Esophagus muscularis mucosa (tissue), 4 donors: ENCODE data around the gene ANTKMT. TPM values are rescaled to one million over a fixed set of nuclear protein-coding genes. Genes with fewer than 3 reads are reported as not detected.
A peak's percentile ranks its signal among the peaks of the same experiment; 100 is the strongest.

Source experiments
- DNase-seq: peaks from one replicate; pipeline ENCODE4 v3.0.0-alpha.2; 2017; ENCODE audit errors: extremely low spot score
- H3K27ac ChIP-seq, 4 donors: fragments of 200-600 bp; sonication (generic); replicated peaks in 1 of 4; 1 replicate in 3 of 4; 2 replicates in 1 of 4; pipeline ENCODE4 v1.5.1; 2016 to 2019; ENCODE audit warnings: mild to moderate bottlenecking in 1 of 4
- H3K27me3 ChIP-seq, 4 donors: fragments of 200-600 bp; sonication (generic); one replicate each; pipeline versions ENCODE4 v1.5.1 to v1.6.0; 2016 to 2019
- H3K36me3 ChIP-seq, 4 donors: fragments of 200-600 bp; sonication (generic); one replicate each; pipeline ENCODE4 v1.5.1; 2016 to 2019
- H3K4me1 ChIP-seq, 4 donors: fragments of 200-600 bp; sonication (generic); one replicate each; pipeline ENCODE4 v1.5.1; 2016 to 2019
- H3K4me3 ChIP-seq, 4 donors: fragments of 200-600 bp; sonication (generic); 1 replicate in 2 of 4; 2 replicates in 2 of 4; pipeline ENCODE4 v1.5.1; 2016 to 2019; ENCODE audit warnings: mild to moderate bottlenecking in 4 of 4, moderate library complexity in 1 of 4
- H3K9me3 ChIP-seq, 4 donors: fragments of 200-600 bp; sonication (generic); 1 replicate in 3 of 4; 2 replicates in 1 of 4; pipeline ENCODE4 v1.5.1; 2016 to 2019
- EP300 ChIP-seq: sonication (generic); formaldehyde crosslinking; IDR thresholded peaks from one replicate; pipeline ENCODE4 v1.6.1; 2017; ENCODE audit warnings: antibody characterized with exemption
- POLR2A ChIP-seq: fragments of 450-650 bp; IDR thresholded peaks from one replicate; pipeline ENCODE4 v1.6.1; 2017; ENCODE audit warnings: antibody characterized with exemption, moderate library complexity, mild to moderate bottlenecking, low read depth
- POLR2AphosphoS5 ChIP-seq, 2 donors: sonication (generic); formaldehyde crosslinking; IDR thresholded peaks; one replicate each; pipeline ENCODE4 v1.6.1; 2017; ENCODE audit warnings: antibody characterized with exemption in 2 of 2
- WGBS: methylation state at CpG from one replicate; pipeline ENCODE4 v1.1.5; 2018; 5-methylcytosine and 5-hydroxymethylcytosine counted together
- intact Hi-C: fragments of 100-400 bp; cut with DNase I; formaldehyde crosslinking; loops from one replicate; pipeline ENCODE4 v1.15.1; 2023
- total RNA-seq, 4 donors: library from RNA; depleted of rRNA; stranded (reverse); fragments of >200 nt; gene quantifications; one replicate each; pipeline versions ENCODE4 v1.1.0 to v1.2.1, GENCODE V29; 2016
- TF ChIP-seq, protein P1 (sequence below), 3 experiments: fragments of 200-600 bp in 2 of 3; fragments of 450-650 bp in 1 of 3; sonication (generic) in 2 of 3; IDR thresholded peaks; one replicate each; pipeline ENCODE4 v1.5.1; 2017 to 2019; ENCODE audit warnings: antibody characterized with exemption in 3 of 3, mild to moderate bottlenecking in 2 of 3, moderate library complexity in 1 of 3

Gene ANTKMT, protein sequence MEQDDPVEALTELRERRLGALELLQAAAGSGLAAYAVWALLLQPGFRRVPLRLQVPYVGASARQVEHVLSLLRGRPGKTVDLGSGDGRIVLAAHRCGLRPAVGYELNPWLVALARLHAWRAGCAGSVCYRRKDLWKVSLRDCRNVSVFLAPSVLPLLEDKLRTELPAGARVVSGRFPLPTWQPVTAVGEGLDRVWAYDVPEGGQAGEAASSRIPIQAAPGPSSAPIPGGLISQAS
- total RNA-seq = 10 to 100 TPM; 26.5 to 48.6 (median 40.3) TPM

DNA sequence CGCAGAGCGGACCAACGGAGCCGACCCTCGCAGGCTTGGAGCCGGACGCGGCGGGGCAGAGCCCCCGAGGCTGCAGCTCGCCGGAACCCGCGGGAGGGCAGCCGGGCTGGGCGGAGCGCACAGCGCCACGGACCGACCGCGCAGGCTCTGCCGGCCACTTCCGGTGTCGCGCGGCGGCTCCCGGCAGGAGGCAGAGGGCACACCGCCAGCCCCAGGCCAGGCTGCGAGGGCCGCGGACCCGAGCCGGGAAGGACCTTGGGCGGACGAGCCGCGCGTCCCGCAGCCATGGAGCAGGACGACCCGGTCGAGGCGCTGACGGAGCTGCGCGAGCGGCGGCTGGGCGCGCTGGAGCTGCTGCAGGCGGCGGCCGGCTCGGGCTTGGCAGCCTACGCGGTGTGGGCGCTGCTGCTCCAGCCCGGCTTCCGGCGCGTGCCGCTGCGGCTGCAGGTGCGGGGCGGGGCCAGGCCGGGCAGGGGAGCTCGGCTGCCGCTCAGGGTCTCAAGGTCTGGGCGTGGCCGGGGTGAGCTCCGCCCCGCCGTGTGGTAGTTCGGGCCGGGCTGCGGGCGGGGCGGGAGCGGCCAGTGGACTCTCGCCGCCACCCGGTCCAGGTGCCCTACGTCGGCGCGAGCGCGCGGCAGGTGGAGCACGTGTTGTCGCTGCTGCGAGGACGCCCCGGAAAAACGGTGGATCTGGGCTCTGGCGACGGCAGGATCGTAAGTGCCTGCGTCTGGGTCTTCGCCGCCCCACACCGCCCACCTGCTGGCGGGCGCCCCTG, at the start of gene ANTKMT:
Gene ANTKMT, plus strand, starts transcription at position 157 of the 775 bp plus-strand sequence. Its CDS starts 129 bp downstream, at position 286.
- Histone ChIP-seq H3K9me3 (no peaks in the 10 kb centered on the region), H3K36me3 (peaks cover 0 to 10% (median 8%) of the 10 kb centered on the region in 4 donors), H3K4me1 (peaks cover 33 to 62% (median 49%) of the 10 kb centered on the region in 4 donors), H3K4me3 (peak within 1 kb of the TSS; percentile 67 to 98 (median 75)), H3K27me3 (peaks cover 0 to 22% (median 7%) of the 10 kb centered on the region in 4 donors), H3K27ac (peak within 1 kb of the TSS; percentile 81 to 94 (median 91))
- intact Hi-C loops = no loop called here
- 0% methylated on average over 19 of the region's 106 CpGs for WGBS
- DNase-seq = no peak
- TF ChIP-seq, protein P1, sequence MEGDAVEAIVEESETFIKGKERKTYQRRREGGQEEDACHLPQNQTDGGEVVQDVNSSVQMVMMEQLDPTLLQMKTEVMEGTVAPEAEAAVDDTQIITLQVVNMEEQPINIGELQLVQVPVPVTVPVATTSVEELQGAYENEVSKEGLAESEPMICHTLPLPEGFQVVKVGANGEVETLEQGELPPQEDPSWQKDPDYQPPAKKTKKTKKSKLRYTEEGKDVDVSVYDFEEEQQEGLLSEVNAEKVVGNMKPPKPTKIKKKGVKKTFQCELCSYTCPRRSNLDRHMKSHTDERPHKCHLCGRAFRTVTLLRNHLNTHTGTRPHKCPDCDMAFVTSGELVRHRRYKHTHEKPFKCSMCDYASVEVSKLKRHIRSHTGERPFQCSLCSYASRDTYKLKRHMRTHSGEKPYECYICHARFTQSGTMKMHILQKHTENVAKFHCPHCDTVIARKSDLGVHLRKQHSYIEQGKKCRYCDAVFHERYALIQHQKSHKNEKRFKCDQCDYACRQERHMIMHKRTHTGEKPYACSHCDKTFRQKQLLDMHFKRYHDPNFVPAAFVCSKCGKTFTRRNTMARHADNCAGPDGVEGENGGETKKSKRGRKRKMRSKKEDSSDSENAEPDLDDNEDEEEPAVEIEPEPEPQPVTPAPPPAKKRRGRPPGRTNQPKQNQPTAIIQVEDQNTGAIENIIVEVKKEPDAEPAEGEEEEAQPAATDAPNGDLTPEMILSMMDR (IDR thresholded peaks at IDR 0.05) = peak in 2 of 3 experiments; percentile 13 to 26
- TF ChIP-seq POLR2AphosphoS5 (IDR thresholded peaks at IDR 0.05) (peak; percentile 75 to 83), POLR2A (peak; percentile 63), EP300 (no peak)

DNA sequence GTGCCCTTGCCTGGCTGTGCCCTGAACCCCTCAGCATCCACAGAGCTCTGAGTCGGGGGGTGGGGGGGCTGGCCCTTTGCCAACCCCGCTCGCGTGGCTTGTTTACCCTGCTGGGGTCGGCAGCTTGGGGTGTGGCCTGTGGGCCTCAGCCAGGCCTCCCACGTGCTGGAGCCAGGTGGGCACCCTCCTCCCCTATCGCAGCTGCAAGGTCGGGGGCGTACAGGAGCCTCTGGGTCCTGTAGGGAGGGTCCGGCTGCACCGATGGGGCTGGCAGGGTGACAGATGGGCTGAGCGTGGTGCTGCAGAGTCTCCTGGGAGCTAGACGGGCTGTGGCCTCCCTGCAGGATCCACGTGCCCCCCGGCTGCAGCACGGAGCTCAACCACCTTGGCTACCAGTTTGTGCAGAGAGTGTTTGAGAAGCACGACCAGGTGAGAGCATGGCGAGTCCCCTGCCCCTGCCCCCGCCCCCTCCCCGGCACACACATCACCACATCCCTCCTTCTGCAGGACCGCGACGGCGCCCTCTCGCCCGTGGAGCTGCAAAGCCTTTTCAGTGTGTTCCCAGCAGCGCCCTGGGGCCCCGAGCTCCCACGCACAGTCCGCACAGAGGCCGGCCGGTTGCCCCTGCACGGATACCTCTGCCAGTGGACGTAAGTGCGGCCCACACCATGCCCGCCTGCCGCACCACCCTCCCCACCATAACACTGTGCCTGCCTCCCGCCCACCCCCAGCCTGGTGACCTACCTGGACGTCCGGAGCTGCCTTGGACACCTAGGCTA, 49.4 kb upstream of the ANTKMT start:
- Histone ChIP-seq H3K36me3 (peaks cover 42 to 56% (median 50%) of the 10 kb centered on the region in 4 donors), H3K4me3 (no peak overlapping the region), H3K27me3 (peaks cover 0 to 5% (median 0%) of the 10 kb centered on the region in 4 donors), H3K27ac (no peak overlapping the region), H3K9me3 (no peaks in the 10 kb centered on the region), H3K4me1 (peaks cover 26 to 53% (median 45%) of the 10 kb centered on the region in 4 donors)
- TF ChIP-seq EP300 (no peak), POLR2AphosphoS5 (IDR thresholded peaks at IDR 0.05) (no peak), POLR2A (no peak)
- TF ChIP-seq, protein P1 (IDR thresholded peaks at IDR 0.05) = no peak
- 85% methylated on average over 12 of the region's 40 CpGs for WGBS
- intact Hi-C loops = no loop called here
- no peak for DNase-seq

DNA sequence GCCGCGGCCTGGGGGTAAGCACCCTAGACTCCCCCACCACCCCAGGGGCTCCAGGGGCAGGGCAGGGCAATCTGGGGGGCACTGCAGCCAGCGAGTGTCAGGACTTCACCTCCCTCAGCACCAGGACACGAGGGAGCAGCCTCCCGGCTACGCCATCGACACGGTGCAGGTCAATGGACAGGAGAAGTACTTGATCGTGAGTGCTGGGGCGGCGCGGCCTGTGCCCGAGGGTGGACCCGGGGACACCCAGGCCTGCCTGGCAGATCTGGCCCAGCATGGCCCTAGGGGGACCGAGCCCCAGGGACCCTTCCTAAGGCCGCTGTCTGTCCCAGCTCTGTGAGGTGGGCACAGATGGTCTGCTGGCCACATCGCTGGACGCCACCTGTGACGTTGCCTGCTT, 48.6 kb upstream of the ANTKMT start:
- no peaks in the 10 kb centered on the region for H3K9me3 ChIP-seq
- no peak overlapping the region for H3K27ac ChIP-seq
- TF ChIP-seq EP300 (no peak), POLR2A (no peak)
- DNase-seq = no peak
- intact Hi-C loops = no loop called here
- WGBS = 93% methylated on average over 7 of the region's 19 CpGs
- peaks cover 23 to 50% (median 41%) of the 10 kb centered on the region in 4 donors for H3K4me1 ChIP-seq
- peaks cover 0 to 5% (median 0%) of the 10 kb centered on the region in 4 donors for H3K27me3 ChIP-seq
- H3K36me3 ChIP-seq = peaks cover 42 to 56% (median 50%) of the 10 kb centered on the region in 4 donors
- H3K4me3 ChIP-seq = no peak overlapping the region

DNA sequence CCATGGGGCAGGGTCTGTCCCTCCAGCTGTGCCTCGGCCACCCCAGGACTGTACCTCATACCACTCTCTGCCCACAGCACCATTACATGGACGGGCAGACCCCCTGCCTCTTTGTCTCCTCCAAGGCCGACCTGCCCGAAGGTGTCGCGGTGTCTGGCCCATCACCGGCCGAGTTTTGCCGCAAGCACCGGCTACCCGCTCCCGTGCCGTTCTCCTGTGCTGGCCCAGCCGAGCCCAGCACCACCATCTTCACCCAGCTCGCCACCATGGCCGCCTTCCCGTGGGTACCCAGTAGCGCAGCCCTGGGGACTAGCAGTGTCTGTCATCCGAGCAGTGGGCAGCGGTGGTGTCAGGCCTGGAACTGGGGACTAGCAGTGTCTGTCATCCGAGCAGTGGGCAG, 48.1 kb upstream of the ANTKMT start:
- TF ChIP-seq POLR2A (no peak), POLR2AphosphoS5 (IDR thresholded peaks at IDR 0.05) (no peak), EP300 (no peak)
- TF ChIP-seq, protein P1 (IDR thresholded peaks at IDR 0.05) = no peak
- H3K27ac ChIP-seq = no peak overlapping the region
- no peaks in the 10 kb centered on the region for H3K9me3 ChIP-seq
- WGBS = 93% methylated on average over 17 of the region's 21 CpGs
- peaks cover 0 to 5% (median 0%) of the 10 kb centered on the region in 4 donors for H3K27me3 ChIP-seq
- peaks cover 42 to 56% (median 50%) of the 10 kb centered on the region in 4 donors for H3K36me3 ChIP-seq
- no peak for DNase-seq
- peaks cover 19 to 45% (median 36%) of the 10 kb centered on the region in 4 donors for H3K4me1 ChIP-seq
- H3K4me3 ChIP-seq = no peak overlapping the region
- intact Hi-C loops = no loop called here
